ENCODE measurements around the gene DYNC2I2.

The DYNC2I2 gene

GRCh38 chr9:128635266-128636023 lies 21.2 kb downstream of the DYNC2I2 start:
- no peak for DNase-seq

GRCh38 chr9:128634651-128635262 lies 21.9 kb downstream of the DYNC2I2 start:
- no peak for DNase-seq

- no peak for DNase-seq
Observed at GRCh38 chr9:128634111-128634510, 22.5 kb downstream of the DYNC2I2 start.

- DNase-seq = no peak
Observed at GRCh38 chr9:128633601-128634000, 23.0 kb downstream of the DYNC2I2 start.

- no peak for DNase-seq
Observed at GRCh38 chr9:128633057-128633456, 23.6 kb downstream of the DYNC2I2 start.

GRCh38 chr9:128632486-128632885 lies 24.2 kb downstream of the DYNC2I2 start:
- no peak for DNase-seq

GRCh38 chr9:128632066-128632465 lies 24.6 kb downstream of the DYNC2I2 start:
- DNase-seq = no peak

- no peak for DNase-seq
Observed at GRCh38 chr9:128631636-128632035, 25.0 kb downstream of the DYNC2I2 start.

GRCh38 chr9:128629852-128630545 lies 26.6 kb downstream of the DYNC2I2 start:
- no peak for DNase-seq

GRCh38 chr9:128629136-128629535 lies 27.5 kb downstream of the DYNC2I2 start:
- DNase-seq = no peak

- no peak for DNase-seq
Observed at GRCh38 chr9:128628471-128629048, 28.1 kb downstream of the DYNC2I2 start.

GRCh38 chr9:128627906-128628305 lies 28.7 kb downstream of the DYNC2I2 start:
- DNase-seq = no peak

- DNase-seq = no peak
Observed at GRCh38 chr9:128627127-128627715, 29.4 kb downstream of the DYNC2I2 start.

- DNase-seq = no peak
Observed at GRCh38 chr9:128626181-128626580, 30.5 kb downstream of the DYNC2I2 start.

- no peak for DNase-seq
Observed at GRCh38 chr9:128625391-128626146, 31.1 kb downstream of the DYNC2I2 start.

GRCh38 chr9:128624566-128624965 lies 32.1 kb downstream of the DYNC2I2 start:
- DNase-seq = no peak

GRCh38 chr9:128621730-128622455 lies 34.8 kb downstream of the DYNC2I2 start:
- DNase-seq = no peak

- no peak for DNase-seq
Observed at GRCh38 chr9:128619779-128620178, 36.9 kb downstream of the DYNC2I2 start.

GRCh38 chr9:128619127-128619526 lies 37.5 kb downstream of the DYNC2I2 start:
- DNase-seq = no peak

- DNase-seq = no peak
Observed at GRCh38 chr9:128617943-128618342, 38.7 kb downstream of the DYNC2I2 start.

GRCh38 chr9:128615571-128615970 lies 41.1 kb downstream of the DYNC2I2 start:
- no peak for DNase-seq

- no peak for DNase-seq
Observed at GRCh38 chr9:128614728-128615127, 41.9 kb downstream of the DYNC2I2 start.
